ENCODE data around the gene CSNK2B.

CSNK2B gene

GRCh38 chr6:31663961-31664789, 1.7 kb upstream of the CSNK2B start:
- ATAC-seq = no peak
- Mint-ChIP-seq H3K4me1 (peaks cover 75% of the 10 kb centered on the region), H3K27ac (peak overlapping the region; percentile 99), H3K4me3 (peak overlapping the region; percentile 95), H3K9me3 (no peaks in the 10 kb centered on the region), H3K36me3 (peaks cover 97% of the 10 kb centered on the region)
- peak in 1 of 2 donors; percentile 62 for DNase-seq (ENCODE audit: low spot score in 2 of 2)

- peaks cover 99% of the 10 kb centered on the region for H3K36me3 Mint-ChIP-seq
- ATAC-seq (peak; percentile 63), DNase-seq (ENCODE audit: low spot score in 2 of 2) (peak; percentile 70 to 93)
- H3K9me3 Mint-ChIP-seq = no peaks in the 10 kb centered on the region
- peak within 1 kb of the TSS; percentile 95 for H3K4me3 Mint-ChIP-seq
- peak within 1 kb of the TSS; percentile 99 for H3K27ac Mint-ChIP-seq
- H3K4me1 Mint-ChIP-seq = peaks cover 67% of the 10 kb centered on the region
These were observed 935 bp upstream of the CSNK2B start, which contains the start of gene GPANK1 for GRCh38 chr6:31664790-31665500. Gene GPANK1 (minus strand): TSS chr6:31664997. CDS start chr6:31664478, 519 bp downstream.

- Mint-ChIP-seq H3K4me1 (peaks cover 63% of the 10 kb centered on the region), H3K4me3 (peak overlapping the region; percentile 95), H3K36me3 (peaks cover 99% of the 10 kb centered on the region), H3K9me3 (no peaks in the 10 kb centered on the region), H3K27ac (peak overlapping the region; percentile 99)
- no peak for ATAC-seq
- DNase-seq (ENCODE audit: low spot score in 2 of 2) = no peak
These were observed 571 bp downstream of the CSNK2B start for GRCh38 chr6:31666337-31666965.

GRCh38 chr6:31669676-31670075, 3.8 kb downstream of the CSNK2B start, which contains the start of gene LY6G5B:
Gene LY6G5B (plus strand): TSS chr6:31669976. CDS start chr6:31670951, 975 bp downstream.
- DNase-seq (ENCODE audit: low spot score in 2 of 2) (no peak), ATAC-seq (no peak)
- Mint-ChIP-seq H3K36me3 (peaks cover 99% of the 10 kb centered on the region), H3K4me1 (peaks cover 33% of the 10 kb centered on the region), H3K9me3 (no peaks in the 10 kb centered on the region), H3K4me3 (no peak within 1 kb of the TSS), H3K27ac (peak within 1 kb of the TSS; percentile 58)

- H3K27ac Mint-ChIP-seq = peak overlapping the region; percentile 65
- H3K36me3 Mint-ChIP-seq = peaks cover 40% of the 10 kb centered on the region
- no peak overlapping the region for H3K4me3 Mint-ChIP-seq
- no peak for DNase-seq (ENCODE audit: low spot score in 2 of 2)
- H3K9me3 Mint-ChIP-seq = no peaks in the 10 kb centered on the region
- peaks cover 30% of the 10 kb centered on the region for H3K4me1 Mint-ChIP-seq
- no peak for ATAC-seq
These were observed 10.5 kb downstream of the CSNK2B start for GRCh38 chr6:31676322-31676903.

GRCh38 chr6:31676904-31677303, 11.0 kb downstream of the CSNK2B start:
- no peak overlapping the region for H3K4me3 Mint-ChIP-seq
- peaks cover 36% of the 10 kb centered on the region for H3K36me3 Mint-ChIP-seq
- H3K27ac Mint-ChIP-seq = peak overlapping the region; percentile 65
- ATAC-seq (no peak), DNase-seq (ENCODE audit: low spot score in 2 of 2) (no peak)
- peaks cover 34% of the 10 kb centered on the region for H3K4me1 Mint-ChIP-seq
- no peaks in the 10 kb centered on the region for H3K9me3 Mint-ChIP-seq

GRCh38 chr6:31677955-31678354, 12.1 kb downstream of the CSNK2B start:
- no peak for ATAC-seq
- H3K4me3 Mint-ChIP-seq = no peak overlapping the region
- no peak overlapping the region for H3K27ac Mint-ChIP-seq
- DNase-seq (ENCODE audit: low spot score in 2 of 2) = no peak
- H3K9me3 Mint-ChIP-seq = no peaks in the 10 kb centered on the region
- peaks cover 35% of the 10 kb centered on the region for H3K36me3 Mint-ChIP-seq
- H3K4me1 Mint-ChIP-seq = peaks cover 34% of the 10 kb centered on the region

GRCh38 chr6:31680226-31681134, 14.6 kb downstream of the CSNK2B start, which contains the start of gene LY6G5C:
Gene LY6G5C (minus strand): TSS chr6:31681067. CDS start chr6:31680373, 694 bp downstream.
- peak; percentile 83 for ATAC-seq
- peaks cover 34% of the 10 kb centered on the region for H3K4me1 Mint-ChIP-seq
- H3K36me3 Mint-ChIP-seq = peaks cover 19% of the 10 kb centered on the region
- H3K27ac Mint-ChIP-seq = peak within 1 kb of the TSS; percentile 90
- H3K9me3 Mint-ChIP-seq = no peaks in the 10 kb centered on the region
- peak within 1 kb of the TSS; percentile 83 for H3K4me3 Mint-ChIP-seq
- DNase-seq (ENCODE audit: low spot score in 2 of 2) = peak; percentile 47 to 80

- Mint-ChIP-seq H3K4me3 (peak overlapping the region; percentile 83), H3K4me1 (peaks cover 34% of the 10 kb centered on the region), H3K27ac (peak overlapping the region; percentile 90), H3K9me3 (no peaks in the 10 kb centered on the region), H3K36me3 (peaks cover 26% of the 10 kb centered on the region)
- DNase-seq (ENCODE audit: low spot score in 2 of 2) (peak in 1 of 2 donors; percentile 71), ATAC-seq (peak; percentile 74)
These were observed 15.3 kb downstream of the CSNK2B start for GRCh38 chr6:31681135-31681671.

GRCh38 chr6:31683591-31683990, 17.7 kb downstream of the CSNK2B start:
- peaks cover 50% of the 10 kb centered on the region for H3K36me3 Mint-ChIP-seq
- peaks cover 26% of the 10 kb centered on the region for H3K4me1 Mint-ChIP-seq
- H3K4me3 Mint-ChIP-seq = no peak overlapping the region
- H3K27ac Mint-ChIP-seq = peak overlapping the region; percentile 40
- DNase-seq (ENCODE audit: low spot score in 2 of 2) (no peak), ATAC-seq (no peak)
- no peaks in the 10 kb centered on the region for H3K9me3 Mint-ChIP-seq

- DNase-seq (ENCODE audit: low spot score in 2 of 2) = no peak
- Mint-ChIP-seq H3K4me1 (peaks cover 12% of the 10 kb centered on the region), H3K4me3 (no peak overlapping the region), H3K27ac (peak overlapping the region; percentile 32), H3K36me3 (peaks cover 68% of the 10 kb centered on the region), H3K9me3 (no peaks in the 10 kb centered on the region)
- no peak for ATAC-seq
These were observed 20.6 kb downstream of the CSNK2B start for GRCh38 chr6:31686483-31686882.

- H3K4me1 Mint-ChIP-seq = peaks cover 8% of the 10 kb centered on the region
- ATAC-seq (no peak), DNase-seq (ENCODE audit: low spot score in 2 of 2) (no peak)
- no peaks in the 10 kb centered on the region for H3K9me3 Mint-ChIP-seq
- H3K4me3 Mint-ChIP-seq = no peak overlapping the region
- peak overlapping the region; percentile 32 for H3K27ac Mint-ChIP-seq
- peaks cover 69% of the 10 kb centered on the region for H3K36me3 Mint-ChIP-seq
These were observed 21.4 kb downstream of the CSNK2B start for GRCh38 chr6:31687321-31687720.

GRCh38 chr6:31687860-31688693, 22.2 kb downstream of the CSNK2B start:
- H3K36me3 Mint-ChIP-seq = peaks cover 71% of the 10 kb centered on the region
- peak overlapping the region; percentile 32 for H3K27ac Mint-ChIP-seq
- DNase-seq (ENCODE audit: low spot score in 2 of 2) (no peak), ATAC-seq (no peak)
- H3K4me3 Mint-ChIP-seq = no peak overlapping the region
- H3K4me1 Mint-ChIP-seq = peaks cover 8% of the 10 kb centered on the region
- H3K9me3 Mint-ChIP-seq = no peaks in the 10 kb centered on the region
